Left renal cortex interstitium (tissue), 4 donors: Measurements from ENCODE around the gene RUFY2. TPM values are rescaled to one million over a fixed set of nuclear protein-coding genes. Genes with fewer than 3 reads are reported as not detected.
"Not testable (repeated sequence)": the region's sequence is repeated elsewhere in the genome, so short reads cannot be mapped to it uniquely, and the experiment has no call there.

Experiments
- DNase-seq, 4 donors: peaks; one replicate each; pipeline ENCODE4 v3.0.0-alpha.2; 2013; ENCODE audit warnings: low read depth in 4 of 4, low spot score in 2 of 4, missing footprints in 1 of 4
- polyA plus RNA-seq, 4 donors: library from polyadenylated mRNA; unstranded; fragments of 120-200 nt; gene quantifications; one replicate each; pipeline ENCODE4 v1.2.1, GENCODE V29; 2013; ENCODE audit not compliant: insufficient read length in 4 of 4

RUFY2 gene
- 10 to 100 TPM; 23.7 to 43.6 (median 30.9) TPM for polyA plus RNA-seq

DNA sequence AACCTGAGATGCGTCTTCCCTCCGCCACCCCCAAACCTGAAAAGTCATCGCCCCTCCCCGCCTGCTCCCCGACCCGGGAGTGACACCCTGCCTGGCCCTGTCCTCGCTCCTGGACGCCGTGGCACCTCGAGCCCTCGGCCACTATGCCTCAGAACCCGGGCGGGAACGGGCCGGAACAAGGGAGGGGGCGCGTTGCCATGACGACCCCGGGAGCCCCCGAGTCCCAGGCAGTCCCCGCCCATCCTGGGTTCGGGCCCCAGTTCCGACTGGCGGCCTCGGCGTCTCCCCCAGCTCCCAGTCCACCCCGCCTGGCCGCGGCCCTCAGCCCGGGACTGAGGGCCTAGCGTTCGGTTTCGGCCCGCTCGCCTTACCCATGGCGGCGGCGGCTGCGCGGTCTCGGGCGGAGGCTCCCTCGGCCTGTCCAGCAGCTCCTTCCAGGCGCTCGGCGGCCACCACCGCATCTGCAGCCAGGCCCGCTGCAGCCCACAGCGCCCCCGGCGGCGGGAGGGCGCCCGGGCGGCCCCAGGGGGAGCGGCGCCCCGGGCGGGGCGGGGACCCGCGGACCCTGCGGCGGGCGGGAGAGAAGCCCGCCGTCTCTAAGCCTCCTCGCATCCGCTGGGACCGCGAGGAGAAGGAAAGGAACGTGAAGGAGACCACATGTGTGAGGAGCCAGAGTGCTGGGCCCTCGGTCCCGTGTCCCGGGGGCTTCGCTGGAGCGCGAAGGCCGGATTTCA lies at the start of gene RUFY2:
RUFY2 (minus strand) TSS at position 463 of the 734 bp plus-strand sequence; CDS start at position 375, 88 bp downstream.
- peak; percentile 65 to 76 (median 70) for DNase-seq

GRCh38 chr10:68449698-68450097 lies 42.6 kb upstream of the RUFY2 start:
- DNase-seq = not testable (repeated sequence)

DNA sequence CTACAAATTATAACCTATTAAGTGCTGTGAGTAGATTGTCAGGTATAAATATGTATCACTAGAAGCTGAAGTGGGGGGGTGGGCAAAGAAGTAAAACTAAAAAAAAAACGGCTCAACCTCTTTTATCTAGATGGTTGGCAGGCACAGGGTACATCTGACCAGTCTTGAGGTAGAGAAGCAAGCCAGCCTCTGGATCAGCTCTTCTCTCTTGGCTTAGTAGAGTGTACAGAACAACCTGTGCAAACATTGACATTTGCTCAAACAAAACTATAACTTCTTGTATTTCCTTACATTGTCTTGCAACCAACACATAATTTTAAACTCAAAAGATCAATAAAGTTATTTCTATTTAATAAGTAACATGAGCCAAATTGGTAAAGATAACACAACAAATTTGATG lies 39.1 kb upstream of the RUFY2 start:
- no peak for DNase-seq

- DNase-seq = no peak
These were observed 35.9 kb upstream of the RUFY2 start for GRCh38 chr10:68442971-68443370.

DNA sequence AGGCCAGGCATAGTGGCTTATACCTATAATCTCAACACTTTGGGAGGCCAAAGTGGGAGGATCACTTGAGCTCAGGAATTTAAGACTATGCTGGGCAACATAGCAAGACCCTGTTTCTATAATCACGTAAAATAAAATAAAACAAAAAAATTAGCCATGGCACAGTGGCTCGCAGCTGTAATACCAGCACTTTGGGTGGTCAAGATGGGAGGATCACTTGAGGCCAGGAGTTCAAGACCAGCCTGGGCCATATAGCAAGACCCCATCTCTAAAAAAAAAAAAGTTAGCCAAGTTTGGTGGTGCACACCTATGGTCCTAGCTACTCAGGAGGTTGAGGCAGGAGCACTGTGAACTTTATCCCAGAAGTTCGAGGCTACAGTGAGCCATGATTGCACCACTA lies 33.8 kb upstream of the RUFY2 start:
- DNase-seq = no peak

GRCh38 chr10:68435803-68436202 lies 28.7 kb upstream of the RUFY2 start:
- DNase-seq = no peak

DNA sequence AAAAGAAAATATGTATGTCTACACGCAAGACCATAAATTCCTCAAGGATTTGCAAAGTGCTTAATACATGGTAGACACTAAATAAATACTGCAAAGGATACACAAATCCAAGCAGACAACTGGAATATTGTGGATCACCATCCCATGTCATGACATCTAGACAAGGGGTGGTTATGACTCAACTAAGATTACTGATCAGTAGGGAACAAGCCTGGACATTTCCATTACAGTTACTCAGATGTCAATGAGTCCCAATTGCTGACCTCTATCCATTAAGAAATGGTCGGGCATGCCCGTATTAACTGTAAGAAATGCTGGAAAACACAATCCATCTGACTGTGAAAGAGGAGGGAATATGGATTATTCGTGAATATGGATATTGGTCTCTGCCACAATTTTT lies 27.6 kb upstream of the RUFY2 start:
- DNase-seq = no peak

DNA sequence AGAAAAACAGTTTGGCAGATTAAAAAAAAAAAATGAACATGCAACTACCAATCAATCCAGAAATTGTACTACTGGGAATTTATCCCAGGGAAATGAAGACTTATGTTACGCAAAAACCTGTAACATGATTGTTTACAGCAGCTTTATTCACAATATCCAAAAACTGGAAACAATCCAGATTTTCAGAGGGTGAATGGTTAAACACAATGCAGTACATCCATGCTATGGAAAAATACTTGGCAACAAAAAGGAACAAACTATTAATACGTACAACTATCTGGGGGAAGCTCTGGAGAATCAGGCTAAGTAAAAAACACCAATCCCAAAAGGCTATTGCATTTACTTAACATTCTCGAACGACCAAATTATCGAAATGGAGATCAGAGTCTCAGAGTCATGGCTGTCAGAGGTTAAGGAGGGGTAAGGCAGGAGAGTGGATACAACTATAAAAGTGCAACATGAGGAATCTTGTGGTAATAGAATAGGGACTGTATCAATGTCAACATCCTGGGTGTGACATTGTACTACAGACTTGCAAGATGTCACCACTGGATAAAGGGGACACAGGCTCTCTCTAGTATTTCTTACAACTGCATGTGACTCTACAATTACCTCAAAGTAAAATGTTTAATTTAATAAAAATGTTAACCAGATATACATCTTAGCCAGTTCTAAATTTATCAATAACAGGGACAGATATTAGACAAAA lies 21.5 kb upstream of the RUFY2 start:
- DNase-seq = no peak

DNA sequence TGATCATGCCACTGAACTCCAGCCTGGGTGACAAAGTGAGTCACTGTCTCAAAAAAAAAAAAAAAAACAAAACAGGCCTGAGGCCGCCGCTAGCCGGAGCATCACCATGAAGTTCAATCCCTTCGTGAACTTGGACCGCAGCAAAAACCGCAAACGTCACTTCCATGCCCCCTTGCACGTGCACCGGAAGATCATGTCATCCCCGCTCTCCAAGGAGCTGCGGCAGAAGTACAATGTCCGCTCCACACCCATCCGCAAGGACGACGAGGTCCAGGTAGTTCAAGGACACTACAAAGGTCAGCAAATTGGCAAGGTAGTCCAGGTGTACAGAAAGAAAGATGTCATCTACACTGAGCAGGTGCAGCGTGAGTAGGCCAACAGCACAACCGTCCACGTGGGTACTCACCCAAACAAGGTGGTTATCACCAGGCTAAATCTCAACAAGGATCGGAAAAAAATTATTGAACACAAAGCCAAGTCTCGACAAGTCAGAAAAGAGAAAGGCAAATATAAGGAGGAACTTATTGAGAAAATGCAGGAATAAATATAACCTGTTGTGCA lies 17.5 kb upstream of the RUFY2 start:
- DNase-seq = no peak

DNA sequence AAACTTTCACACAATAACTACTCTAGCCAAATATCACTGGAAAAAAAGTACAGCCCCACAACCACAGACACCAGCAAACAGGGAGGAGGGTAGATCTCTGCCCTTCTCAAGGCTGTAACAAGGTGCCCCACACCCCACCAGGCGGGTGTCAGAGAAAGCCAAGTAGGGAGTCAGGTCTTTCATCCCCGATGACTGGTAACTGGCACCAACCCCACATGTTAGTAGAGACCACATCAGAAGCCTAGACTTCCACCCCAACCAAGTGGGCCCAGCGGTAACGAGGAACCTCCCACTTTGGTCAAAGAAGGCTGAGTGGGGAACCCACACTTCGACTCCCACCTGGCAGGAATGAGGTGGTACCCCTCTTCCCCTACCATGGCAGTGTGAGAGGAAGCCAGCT lies 16.4 kb upstream of the RUFY2 start:
- DNase-seq = no peak

DNA sequence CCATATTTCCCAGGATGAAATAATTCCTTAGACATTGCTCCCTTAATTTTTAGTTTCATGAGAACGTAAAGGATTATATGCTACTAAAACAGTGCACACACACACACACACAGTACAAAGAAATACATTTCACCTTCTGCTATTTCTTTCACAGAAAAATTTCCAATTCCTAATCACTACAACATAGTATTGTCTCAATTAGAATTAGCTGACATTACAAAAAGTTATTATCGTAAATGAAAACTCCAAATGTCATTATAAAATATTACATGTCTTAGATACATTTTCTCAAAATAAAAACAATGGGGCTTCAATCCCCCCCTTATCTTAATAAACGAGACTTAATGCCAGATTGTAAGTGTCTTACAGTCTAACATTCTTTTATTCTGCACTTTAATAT lies 12.3 kb upstream of the RUFY2 start:
- no peak for DNase-seq

GRCh38 chr10:68408898-68409518 lies 1.9 kb upstream of the RUFY2 start:
- DNase-seq = no peak

DNA sequence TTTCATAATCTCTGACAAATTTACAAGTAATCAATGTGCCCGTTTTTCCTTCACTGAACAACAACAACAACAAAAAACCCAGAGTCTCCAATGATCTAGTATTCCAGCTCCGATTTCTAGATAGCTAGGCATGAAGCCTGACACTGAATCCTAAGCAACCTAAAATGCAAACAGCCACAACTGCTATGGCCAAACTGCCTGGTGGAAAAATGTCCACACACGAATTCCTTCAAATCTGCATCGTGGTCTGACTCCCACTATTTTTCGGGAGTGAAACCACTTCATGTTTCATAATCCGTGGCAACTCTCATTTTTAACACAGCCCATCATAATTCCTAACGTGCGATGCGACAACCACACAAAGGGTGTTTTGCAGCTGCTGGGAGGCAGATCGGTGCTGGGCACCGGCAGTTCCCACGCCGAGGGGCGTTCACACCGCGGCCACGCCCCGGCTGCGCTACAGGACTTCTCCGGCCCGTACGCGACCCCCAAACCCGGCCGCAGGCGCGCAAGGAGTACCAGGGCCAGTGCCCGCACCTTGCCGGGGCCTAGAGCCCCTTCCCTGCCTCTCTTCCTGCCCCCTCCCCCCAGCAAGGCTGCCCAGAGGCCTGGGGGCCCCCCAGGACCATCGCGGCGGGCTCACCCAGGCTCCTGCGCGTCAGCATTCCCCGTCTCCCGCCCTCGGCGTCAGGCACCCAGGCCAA lies 814 bp downstream of the RUFY2 start:
- DNase-seq = peak; percentile 41 to 62 (median 52)

GRCh38 chr10:68403701-68404100 lies 3.4 kb downstream of the RUFY2 start:
- DNase-seq = no peak

DNA sequence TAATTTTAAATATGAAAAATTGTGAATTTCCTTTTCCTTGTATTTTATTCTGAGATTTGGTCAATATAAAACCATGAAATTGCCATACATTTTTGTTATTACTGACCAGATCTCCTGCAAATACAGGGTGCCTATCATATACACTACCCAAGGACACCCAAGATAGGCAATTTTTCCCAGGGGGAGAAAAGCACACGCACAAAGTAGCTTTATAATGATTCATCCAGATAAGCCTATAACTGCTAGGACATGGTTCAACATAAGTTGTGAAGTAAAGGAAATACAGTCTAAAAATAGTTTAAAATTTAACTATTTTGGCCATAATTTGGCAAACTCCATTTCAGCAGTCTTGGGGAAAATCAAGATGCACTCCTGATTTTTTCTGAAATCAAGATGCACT lies 4.8 kb downstream of the RUFY2 start:
- no peak for DNase-seq

DNA sequence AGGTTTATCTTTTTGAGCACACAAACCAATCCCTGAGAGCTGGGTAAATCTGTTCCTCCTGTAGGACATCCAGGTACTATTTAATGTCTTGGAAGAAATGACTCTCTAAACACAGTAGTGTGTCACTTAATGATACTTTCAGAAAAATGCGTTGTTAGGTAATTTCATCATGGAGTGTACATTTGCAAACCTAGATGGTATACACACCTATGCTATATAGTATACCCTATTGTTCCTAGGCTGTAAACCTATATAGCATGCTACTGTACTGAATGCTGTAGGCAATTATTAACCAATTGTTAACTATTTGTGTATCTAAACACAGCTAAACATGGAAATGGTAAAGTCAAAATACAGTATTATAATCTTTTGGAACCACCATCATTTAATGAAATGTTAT lies 10.1 kb downstream of the RUFY2 start:
- DNase-seq = no peak

GRCh38 chr10:68385740-68386139 lies 21.3 kb downstream of the RUFY2 start:
- DNase-seq = no peak

DNA sequence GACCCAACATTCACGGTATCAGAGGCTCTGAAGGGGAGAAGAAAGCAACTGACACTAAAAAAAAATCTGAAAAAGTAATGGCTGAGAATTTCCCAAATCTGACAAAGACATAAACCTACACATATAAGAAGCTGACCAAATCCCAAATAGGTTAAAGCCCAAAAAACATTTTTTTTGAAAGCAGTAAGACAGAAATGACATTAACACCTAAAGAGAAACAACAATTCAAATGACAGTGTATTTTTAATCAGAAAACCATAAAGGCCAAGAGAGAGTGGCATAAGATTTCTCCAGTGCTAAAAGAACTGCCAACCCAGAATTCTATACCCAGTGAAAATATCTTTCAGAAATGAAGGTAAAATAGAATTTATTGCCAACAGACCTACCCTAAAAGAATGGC lies 35.5 kb downstream of the RUFY2 start:
- no peak for DNase-seq

DNA sequence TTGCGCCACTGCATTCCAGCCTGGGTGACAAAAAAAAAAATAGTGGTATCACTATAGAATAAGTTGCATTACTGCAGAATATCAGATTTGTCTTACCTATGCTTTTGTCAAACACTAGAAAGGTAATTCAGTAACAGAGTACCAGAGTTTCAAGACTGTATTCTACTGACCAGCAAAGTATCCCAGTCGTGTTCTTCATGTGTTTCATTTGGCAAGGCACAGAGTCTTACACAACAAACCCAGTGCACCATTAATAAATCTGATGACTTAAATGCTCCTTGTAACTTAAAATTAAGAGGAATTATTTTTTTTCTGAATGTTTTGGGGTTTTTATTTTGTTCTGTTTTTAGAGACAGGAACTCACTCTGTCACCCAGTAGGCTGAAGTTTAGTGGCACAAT lies 40.0 kb downstream of the RUFY2 start:
- DNase-seq = no peak

GRCh38 chr10:68366600-68366999 lies 40.5 kb downstream of the RUFY2 start:
- no peak for DNase-seq

- no peak for DNase-seq
These were observed 41.5 kb downstream of the RUFY2 start for GRCh38 chr10:68365611-68366010.
